Subcutaneous adipose tissue (tissue), 4 donors: ENCODE data around the gene LMF1. TPM values are rescaled to one million over a fixed set of nuclear protein-coding genes. Genes with fewer than 3 reads are reported as not detected.

Experiments used
- CTCF ChIP-seq: fragments of 450-650 bp; IDR thresholded peaks from one replicate; pipeline ENCODE4 v1.5.1; 2016; ENCODE audit warnings: low read depth, mild to moderate bottlenecking, control low read depth, antibody characterized with exemption, moderate library complexity
- total RNA-seq, 4 donors: library from RNA; depleted of rRNA; stranded (reverse); fragments of >200 nt; gene quantifications; one replicate each; pipeline ENCODE4 v1.1.0, GENCODE V29; 2016

LMF1 gene
- total RNA-seq, 4 donors from 2014 or later: 16.0 to 30.3 (median 24.2) TPM

- TF ChIP-seq CTCF: no peak
Measured at GRCh38 chr16:915546-915945, 55.2 kb downstream of the LMF1 start.

GRCh38 chr16:914440-914839 lies 56.3 kb downstream of the LMF1 start:
- no peak for TF ChIP-seq CTCF

GRCh38 chr16:913817-914439 lies 56.9 kb downstream of the LMF1 start:
- TF ChIP-seq CTCF: no peak

GRCh38 chr16:912684-913613 lies 57.8 kb downstream of the LMF1 start:
- TF ChIP-seq CTCF: no peak

GRCh38 chr16:912322-912683 lies 58.5 kb downstream of the LMF1 start:
- TF ChIP-seq CTCF: no peak

GRCh38 chr16:911604-912321 lies 59.0 kb downstream of the LMF1 start:
- TF ChIP-seq CTCF: no peak

- TF ChIP-seq CTCF: no peak
Measured at GRCh38 chr16:911101-911500, 59.7 kb downstream of the LMF1 start.
